GM10248 (cell line): ENCODE data around the gene TRHDE.

ENCODE experiments used
- CTCF ChIA-PET: fragments of 300-600 bp; sonication (Branson Sonifier 250); formaldehyde crosslinking; extraction: SDS; loops from one replicate; lab custom pipeline; 2021; ENCODE audit warnings: antibody characterized with exemption; lab: Yijun Ruan, JAX
- POLR2A ChIA-PET: fragments of 350-650 bp; sonication (Branson Sonifier 250); formaldehyde crosslinking; extraction: SDS; loops from one replicate; lab custom pipeline; 2020; ENCODE audit warnings: antibody characterized with exemption; lab: Yijun Ruan, JAX
- DNase-seq: peaks from one replicate; pipeline ENCODE4 v3.0.0; 2012; ENCODE audit errors: extremely low spot score
- TF ChIP-seq, protein P1 (sequence below): IDR thresholded peaks from 2 replicates; pipeline ENCODE4 v1.5.1; 2012; ENCODE audit warnings: mild to moderate bottlenecking, low read depth; ENCODE audit errors: extremely low read depth, missing control alignments, control extremely low read depth

TRHDE gene

DNA sequence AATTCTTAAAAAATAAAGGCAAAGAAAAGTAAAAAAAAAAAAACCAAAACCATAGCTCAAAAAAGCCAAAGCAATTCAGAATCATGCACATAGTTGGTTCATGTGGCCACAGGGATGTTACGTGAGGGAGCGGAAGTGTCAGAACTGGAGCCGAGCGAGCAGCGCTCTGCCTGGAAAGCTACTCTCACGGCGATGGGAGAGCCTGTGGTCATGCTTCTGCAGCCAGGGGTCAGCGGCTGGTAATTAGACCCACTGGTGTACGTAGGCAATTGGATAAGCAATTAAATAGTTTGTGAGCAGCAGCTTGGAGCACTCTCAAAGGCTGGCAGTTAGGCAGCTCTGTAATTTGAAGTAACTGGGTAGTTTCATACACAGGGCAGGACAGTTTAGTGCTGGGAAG lies 58.1 kb downstream of the TRHDE start:
- CTCF ChIA-PET = interaction anchor here (1.2 kb wide), 1 partner anchor 17 kb away, joined by 3 read pairs; no protein-coding TSS in a partner anchor

DNA sequence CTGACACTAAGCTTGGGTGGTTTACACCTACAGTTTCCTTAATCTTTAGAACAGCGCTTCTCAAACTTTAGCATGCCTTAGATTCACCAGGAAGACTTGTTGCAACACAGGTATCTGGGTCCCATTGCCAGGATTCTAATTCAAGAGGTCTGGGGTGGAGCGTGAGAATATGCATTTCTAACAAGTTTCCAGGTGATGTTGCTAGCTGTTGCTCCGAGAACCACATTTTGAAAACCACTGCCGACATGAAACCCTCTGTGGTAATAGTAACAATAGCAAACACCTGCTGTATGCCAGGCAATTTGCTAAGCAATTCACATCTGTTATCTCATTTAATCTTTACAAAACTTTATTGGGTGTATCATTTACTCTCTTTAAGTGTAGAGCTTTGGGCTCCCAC lies 58.6 kb downstream of the TRHDE start:
- DNase-seq = no peak
- POLR2A ChIA-PET = no interaction called here
- CTCF ChIA-PET = interaction anchor here (1.2 kb wide), 1 partner anchor 16 kb away, joined by 3 read pairs; no protein-coding TSS in a partner anchor
- TF ChIP-seq, protein P1, sequence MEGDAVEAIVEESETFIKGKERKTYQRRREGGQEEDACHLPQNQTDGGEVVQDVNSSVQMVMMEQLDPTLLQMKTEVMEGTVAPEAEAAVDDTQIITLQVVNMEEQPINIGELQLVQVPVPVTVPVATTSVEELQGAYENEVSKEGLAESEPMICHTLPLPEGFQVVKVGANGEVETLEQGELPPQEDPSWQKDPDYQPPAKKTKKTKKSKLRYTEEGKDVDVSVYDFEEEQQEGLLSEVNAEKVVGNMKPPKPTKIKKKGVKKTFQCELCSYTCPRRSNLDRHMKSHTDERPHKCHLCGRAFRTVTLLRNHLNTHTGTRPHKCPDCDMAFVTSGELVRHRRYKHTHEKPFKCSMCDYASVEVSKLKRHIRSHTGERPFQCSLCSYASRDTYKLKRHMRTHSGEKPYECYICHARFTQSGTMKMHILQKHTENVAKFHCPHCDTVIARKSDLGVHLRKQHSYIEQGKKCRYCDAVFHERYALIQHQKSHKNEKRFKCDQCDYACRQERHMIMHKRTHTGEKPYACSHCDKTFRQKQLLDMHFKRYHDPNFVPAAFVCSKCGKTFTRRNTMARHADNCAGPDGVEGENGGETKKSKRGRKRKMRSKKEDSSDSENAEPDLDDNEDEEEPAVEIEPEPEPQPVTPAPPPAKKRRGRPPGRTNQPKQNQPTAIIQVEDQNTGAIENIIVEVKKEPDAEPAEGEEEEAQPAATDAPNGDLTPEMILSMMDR = no peak

More for the DNA sequence above, 58.1 kb downstream of the TRHDE start:
- POLR2A ChIA-PET = no interaction called here
- TF ChIP-seq, protein P1 = no peak
- no peak for DNase-seq

DNA sequence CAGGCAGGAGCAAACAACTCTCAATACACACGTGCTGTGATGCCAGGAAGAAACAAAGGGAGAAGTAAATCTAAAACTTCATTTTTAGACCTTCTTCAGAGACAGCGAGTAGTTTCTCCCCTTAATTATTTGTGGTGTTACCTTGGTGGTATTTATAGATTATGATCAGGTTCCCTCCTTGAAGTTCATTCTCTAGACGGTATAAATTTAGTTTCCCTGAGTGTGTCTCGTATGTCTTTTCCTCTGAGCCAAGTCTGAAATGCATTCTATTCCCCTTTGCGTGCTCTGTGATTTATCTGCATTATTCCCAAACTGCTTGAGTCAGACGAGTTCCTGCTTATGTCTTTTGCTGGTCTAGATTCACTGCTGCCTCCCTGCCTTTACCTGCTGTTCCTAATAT lies 65.2 kb downstream of the TRHDE start:
- DNase-seq = no peak
- TF ChIP-seq, protein P1 = no peak
- CTCF ChIA-PET = interaction anchor here (1.2 kb wide), 1 partner anchor 9 kb away, joined by 6 read pairs; no protein-coding TSS in a partner anchor
- POLR2A ChIA-PET = no interaction called here

DNA sequence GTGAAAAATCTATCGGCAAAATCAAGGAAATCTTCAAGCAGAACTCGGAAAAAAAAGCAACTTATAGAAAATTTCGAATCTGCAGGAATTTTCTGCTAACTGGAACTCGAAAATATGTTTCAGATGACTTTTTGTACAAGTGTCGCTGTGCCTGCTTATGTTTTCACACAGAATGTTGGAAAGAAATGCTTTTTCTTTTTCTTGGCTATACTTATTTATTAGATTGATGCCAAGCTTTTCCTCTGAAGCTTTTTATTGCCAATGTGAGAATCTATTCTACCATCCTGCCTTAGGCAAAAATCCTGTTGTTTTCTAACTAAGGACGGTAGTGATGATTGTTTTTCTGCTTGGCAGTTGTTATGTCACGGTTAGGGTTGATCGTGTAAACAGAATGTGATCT lies 65.8 kb downstream of the TRHDE start:
- POLR2A ChIA-PET = no interaction called here
- DNase-seq = no peak
- TF ChIP-seq, protein P1 = no peak
- CTCF ChIA-PET = interaction anchor here (1.2 kb wide), 1 partner anchor 9 kb away, joined by 6 read pairs; no protein-coding TSS in a partner anchor

DNA sequence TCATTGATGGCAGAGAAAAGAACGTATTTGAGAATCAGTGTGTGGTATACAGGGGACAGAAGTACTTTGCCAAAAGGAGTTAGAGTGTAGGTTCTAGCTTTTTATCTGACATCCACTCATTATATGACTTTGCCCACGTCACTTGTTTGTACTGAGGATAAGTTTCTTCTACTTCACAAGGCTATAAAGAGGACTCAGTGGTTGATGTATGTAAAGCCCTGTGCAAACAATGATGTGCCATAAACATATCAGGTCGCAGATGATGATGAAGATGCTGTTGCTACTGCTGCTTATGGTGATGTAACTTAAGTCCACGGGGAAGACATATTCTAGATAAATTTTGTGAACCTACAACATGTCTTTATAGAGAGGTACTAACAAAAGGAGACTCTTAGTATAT lies 66.3 kb downstream of the TRHDE start:
- ChIA-PET POLR2A (no interaction called here), CTCF (interaction anchor here (1.2 kb wide), 1 partner anchor 8 kb away, joined by 6 read pairs; no protein-coding TSS in a partner anchor)
- DNase-seq = no peak
- TF ChIP-seq, protein P1 = no peak

DNA sequence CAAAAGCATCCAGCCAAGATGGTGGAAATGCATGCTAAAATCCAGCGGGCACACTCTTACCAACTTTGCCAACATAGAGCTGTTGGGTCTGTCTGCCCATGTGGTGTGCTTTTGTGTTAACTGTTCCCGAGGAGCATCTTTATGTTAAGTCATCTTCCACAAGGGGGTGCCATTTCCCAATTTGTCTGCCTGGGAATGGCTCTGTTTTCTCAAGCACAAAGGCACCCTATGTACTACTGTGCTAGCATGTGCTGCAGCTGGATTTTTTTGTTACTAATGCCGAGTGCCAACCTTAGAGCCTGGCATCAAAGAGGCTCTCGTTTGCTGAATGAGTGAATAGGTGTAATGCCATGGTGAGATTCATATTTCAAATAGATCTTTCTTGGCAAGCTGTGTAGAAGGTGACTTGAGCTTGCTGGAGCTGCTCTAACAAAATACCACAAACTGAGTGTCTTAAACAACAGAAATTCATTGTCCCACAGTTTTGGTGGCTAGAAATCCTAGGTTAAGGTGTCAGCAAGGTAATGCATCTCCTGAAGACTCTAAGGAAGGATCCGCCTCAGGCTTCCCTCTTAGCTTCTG lies 74.3 kb downstream of the TRHDE start:
- CTCF ChIA-PET = interaction anchor here (0.8 to 2.0 kb wide), 12 partner anchors 8 to 329 kb away, joined by 3 to 6 read pairs (median 3); no protein-coding TSS in a partner anchor
- TF ChIP-seq, protein P1 = peak; percentile 49
- peak; percentile 7 for DNase-seq
- POLR2A ChIA-PET = no interaction called here
